A549 (cell line): Measurements from ENCODE around the gene AMACR. TPM values are rescaled to one million over a fixed set of nuclear protein-coding genes. Genes with fewer than 3 reads are reported as not detected.

Experiments used
- ATAC-seq, 2 experiments: fragments of 200-7000 bp in 1 of 2; fragments of >200 bp in 1 of 2; cut with Nextera tagmentation in 1 of 2; cut with Tn5 transposase in 1 of 2; 3 replicates each; pipeline versions ENCODE4 v1.8.0 to v1.9.1; 2018 to 2020; ENCODE audit warnings: mild to moderate bottlenecking in 1 of 2, moderate library complexity in 1 of 2
- CTCF ChIA-PET: fragments of 300-600 bp; sonication (Branson Sonifier 250); formaldehyde crosslinking; extraction: SDS; loops from one replicate; lab custom pipeline; 2021; ENCODE audit warnings: antibody characterized with exemption, inconsistent platforms; lab: Yijun Ruan, JAX
- POLR2A ChIA-PET: fragments of 350-600 bp; formaldehyde crosslinking; extraction: SDS; loops from one replicate; lab custom pipeline; 2021; ENCODE audit warnings: antibody characterized with exemption, inconsistent platforms; lab: Yijun Ruan, JAX
- DNase-seq, 2 experiments: peaks; one replicate each; pipeline versions ENCODE4 v3.0.0 to v3.0.0-alpha.2; 2011 to 2016; ENCODE audit warnings: low read depth in 1 of 2, low spot score in 1 of 2
- FAIRE-seq: peaks from 2 replicates; lab custom pipeline; 2011; peaks lifted over from hg19 to GRCh38; lab: Jason Lieb, UNC
- H3K27ac ChIP-seq, 2 experiments: fragments of >200 bp; sonication (Bioruptor Twin); formaldehyde crosslinking; 3 replicates each; pipeline ENCODE4 v1.5.1; 2016 to 2017
- H3K4me1 ChIP-seq: fragments of >200 bp; sonication (Bioruptor Twin); formaldehyde crosslinking; 3 replicates; pipeline ENCODE4 v1.6.1; 2016
- H3K4me2 ChIP-seq: fragments of >200 bp; sonication (Bioruptor Twin); formaldehyde crosslinking; 3 replicates; pipeline ENCODE4 v1.6.1; 2016
- H3K4me3 ChIP-seq: fragments of >200 bp; sonication (Bioruptor Twin); formaldehyde crosslinking; 3 replicates; pipeline ENCODE4 v1.5.1; 2016
- H3K9me3 ChIP-seq: fragments of >200 bp; sonication (Bioruptor Twin); formaldehyde crosslinking; 3 replicates; pipeline ENCODE4 v1.6.1; 2016
- BCL3 ChIP-seq: fragments of >200 bp; sonication (Bioruptor Twin); formaldehyde crosslinking; IDR thresholded peaks from 3 replicates; pipeline ENCODE4 v1.6.1; 2016
- BHLHE40 ChIP-seq: IDR thresholded peaks from 2 replicates; pipeline ENCODE4 v1.6.1; 2012; ENCODE audit warnings: low read depth, low read length, inconsistent platforms
- CBX2 ChIP-seq: fragments of 200-600 bp; sonication (generic); IDR thresholded peaks from 2 replicates; pipeline ENCODE4 v1.6.1; 2016; ENCODE audit warnings: low read depth, mild to moderate bottlenecking, borderline replicate concordance
- CTCF ChIP-seq: fragments of >200 bp; sonication (Bioruptor Twin); formaldehyde crosslinking; IDR thresholded peaks from 3 replicates; pipeline ENCODE4 v1.5.1; 2016
- E2F6 ChIP-seq: IDR thresholded peaks from 2 replicates; pipeline ENCODE4 v1.6.1; 2012; ENCODE audit warnings: low read depth, borderline replicate concordance
- EHF ChIP-seq: fragments of 250-450 bp; sonication (Bioruptor Pico); IDR thresholded peaks from 2 replicates; pipeline ENCODE4 v1.5.0; 2020; ENCODE audit warnings: mild to moderate bottlenecking
- EHMT2 ChIP-seq: fragments of 200-600 bp; sonication (generic); IDR thresholded peaks from 2 replicates; pipeline ENCODE4 v1.6.1; 2016; ENCODE audit warnings: antibody characterized with exemption, low read depth, mild to moderate bottlenecking, moderate library complexity
- ELK1 ChIP-seq: fragments of 150-350 bp; IDR thresholded peaks from 2 replicates; pipeline ENCODE4 v1.6.1; 2014; ENCODE audit warnings: low read depth, mild to moderate bottlenecking, low read length
- ESRRA ChIP-seq: fragments of 150-350 bp; IDR thresholded peaks from 2 replicates; pipeline ENCODE4 v1.6.1; 2014; ENCODE audit warnings: mild to moderate bottlenecking, low read length, borderline replicate concordance
- HEYL ChIP-seq: fragments of 250-450 bp; sonication (Bioruptor Pico); IDR thresholded peaks from 2 replicates; pipeline ENCODE4 v1.8.0; 2021; ENCODE audit warnings: mild to moderate bottlenecking, moderate library complexity
- HMGXB4 ChIP-seq: fragments of 250-450 bp; sonication (Bioruptor Pico); IDR thresholded peaks from 2 replicates; pipeline ENCODE4 v1.5.0; 2021; ENCODE audit warnings: mild to moderate bottlenecking, moderate library complexity, borderline replicate concordance
- KDM1A ChIP-seq: fragments of 200-600 bp; sonication (generic); IDR thresholded peaks from 2 replicates; pipeline ENCODE4 v1.6.1; 2016; ENCODE audit warnings: low read depth, mild to moderate bottlenecking
- MAX ChIP-seq: IDR thresholded peaks from 2 replicates; pipeline ENCODE4 v1.6.1; 2012
- MAZ ChIP-seq: fragments of 150-350 bp; IDR thresholded peaks from 2 replicates; pipeline ENCODE4 v1.6.1; 2014; ENCODE audit warnings: antibody characterized with exemption, low read depth, low read length, borderline replicate concordance
- NPAS2 ChIP-seq: fragments of 250-450 bp; sonication (Bioruptor Pico); IDR thresholded peaks from 2 replicates; pipeline ENCODE4 v1.8.0; 2022; ENCODE audit warnings: mild to moderate bottlenecking, moderate library complexity, borderline replicate concordance
- NR3C1 ChIP-seq: fragments of >200 bp; sonication (Bioruptor Twin); formaldehyde crosslinking; IDR thresholded peaks from 3 replicates; pipeline ENCODE4 v1.6.1; 2017
- PHF8 ChIP-seq: fragments of 200-600 bp; sonication (generic); IDR thresholded peaks from 2 replicates; pipeline ENCODE4 v1.6.1; 2016; ENCODE audit warnings: low read depth, mild to moderate bottlenecking, antibody characterized with exemption, moderate library complexity, borderline replicate concordance
- RARB ChIP-seq: fragments of 250-450 bp; sonication (Bioruptor Pico); IDR thresholded peaks from 2 replicates; pipeline ENCODE4 v1.8.0; 2021; ENCODE audit warnings: mild to moderate bottlenecking, moderate library complexity
- RCOR1 ChIP-seq: fragments of 150-350 bp; IDR thresholded peaks from 2 replicates; pipeline ENCODE4 v1.6.1; 2014; ENCODE audit warnings: antibody characterized with exemption, low read length, low read depth
- RFX5 ChIP-seq: fragments of 450-650 bp; IDR thresholded peaks from 2 replicates; pipeline ENCODE4 v1.7.1; 2014; ENCODE audit warnings: antibody characterized with exemption, mild to moderate bottlenecking, moderate library complexity
- TP53 ChIP-seq: fragments of 250-450 bp; sonication (Bioruptor Pico); IDR thresholded peaks from 2 replicates; pipeline ENCODE4 v1.5.0; 2021; ENCODE audit warnings: mild to moderate bottlenecking, moderate library complexity
- ZFP36 ChIP-seq: fragments of 450-650 bp; IDR thresholded peaks from 2 replicates; pipeline ENCODE4 v1.6.1; 2014; ENCODE audit warnings: borderline replicate concordance; ENCODE audit not compliant: partially characterized antibody
- WGBS: methylation state at CpG from one replicate; pipeline ENCODE4 v1.1.6; 2017; ENCODE audit errors: missing lambda C conversion rate; 5-methylcytosine and 5-hydroxymethylcytosine counted together
- polyA plus RNA-seq, 4 experiments: library from polyadenylated mRNA; depleted of rRNA in 3 of 4; stranded (reverse); fragments of >200 nt; fragmentation: RNase III in 1 of 4; extraction: RNeasy Plus Mini Kit Qiagen cat#74134 plus additional on column Dnase treatment in 1 of 4; gene quantifications; 2 replicates in 3 of 4; 3 replicates in 1 of 4; pipeline ENCODE4 v1.2.3, GENCODE V29; 2011 to 2017

The AMACR gene
- polyA plus RNA-seq, 2 of the 4 experiments (the other 2 are of a cell fraction): 21.1 to 30.1 TPM

GRCh38 chr5:34005211-34005610 is 2.6 kb downstream of the AMACR start (continued):
- TF ChIP-seq MAX (no peak), NR3C1 (no peak), BCL3 (no peak)

GRCh38 chr5:34003941-34004340 is 3.9 kb downstream of the AMACR start:
- FAIRE-seq (no peak), DNase-seq (no peak), ATAC-seq (no peak)
- no peaks in the 10 kb centered on the region for H3K9me3 ChIP-seq
- H3K4me2 ChIP-seq: no peak overlapping the region
- 78% methylated on average over 4 of the region's 4 CpGs for WGBS
- H3K4me3 ChIP-seq: no peak overlapping the region
- CTCF ChIA-PET: no interaction called here
- POLR2A ChIA-PET: no interaction called here
- no peak for TF ChIP-seq RARB (CRISPR knock-in tag)
- no peak for TF ChIP-seq TP53 (CRISPR knock-in tag)
- TF ChIP-seq ZFP36: no peak
- no peak for TF ChIP-seq NR3C1
- no peak for TF ChIP-seq ESRRA
- TF ChIP-seq HMGXB4 (CRISPR knock-in tag): no peak
- TF ChIP-seq CBX2: no peak
- no peak for TF ChIP-seq CTCF
- no peak for TF ChIP-seq MAZ
- H3K27ac ChIP-seq: no peak overlapping the region
- peaks cover 9% of the 10 kb centered on the region; the same call in 2 of the 3 replicates for H3K4me1 ChIP-seq

- no peak for DNase-seq
- Histone ChIP-seq H3K27ac (no peak overlapping the region), H3K4me2 (no peak overlapping the region), H3K4me3 (no peak overlapping the region), H3K4me1 (0 out of 3 replicates have a peak, but pooled peaks cover 5% of the 10 kb centered on the region), H3K9me3 (no peaks in the 10 kb centered on the region)
- ChIA-PET CTCF (no interaction called here), POLR2A (no interaction called here)
- no peak for TF ChIP-seq HEYL (CRISPR knock-in tag)
- TF ChIP-seq ELK1: no peak
- TF ChIP-seq EHF (CRISPR knock-in tag): no peak
- TF ChIP-seq PHF8: no peak
- no peak for TF ChIP-seq KDM1A
- TF ChIP-seq CTCF: no peak
- TF ChIP-seq NPAS2 (CRISPR knock-in tag): no peak
- TF ChIP-seq BHLHE40: no peak
- no peak for TF ChIP-seq EHMT2
- TF ChIP-seq RCOR1: no peak
- no peak for TF ChIP-seq RFX5
- no peak for TF ChIP-seq E2F6
- ATAC-seq: no peak
- WGBS: 96% methylated on average over 10 of the region's 10 CpGs
- FAIRE-seq: no peak
Observed at GRCh38 chr5:34002629-34003328, 5.1 kb downstream of the AMACR start.
